ENCODE measurements around the gene CPNE8. TPM values are rescaled to one million over a fixed set of nuclear protein-coding genes. Genes with fewer than 3 reads are reported as not detected.

The CPNE8 gene
- total and polyA plus RNA-seq, 10 of the 15 experiments (the other 5 are each of a cell fraction or from before 2014, with no cell fraction given) = 11.3 to 38.4 (median 18.9) TPM

GRCh38 chr12:38934078-38934584 lies 28.7 kb upstream of the CPNE8 start:
- no peak for TF ChIP-seq RELA (IDR thresholded peaks at IDR 0.05; ENCODE audit: borderline replicate concordance, partially characterized antibody)
- TF ChIP-seq SPI1 (IDR thresholded peaks at IDR 0.05; ENCODE audit: borderline replicate concordance, insufficient read depth, low read depth, low read length) = no peak
- TF ChIP-seq, protein P1, sequence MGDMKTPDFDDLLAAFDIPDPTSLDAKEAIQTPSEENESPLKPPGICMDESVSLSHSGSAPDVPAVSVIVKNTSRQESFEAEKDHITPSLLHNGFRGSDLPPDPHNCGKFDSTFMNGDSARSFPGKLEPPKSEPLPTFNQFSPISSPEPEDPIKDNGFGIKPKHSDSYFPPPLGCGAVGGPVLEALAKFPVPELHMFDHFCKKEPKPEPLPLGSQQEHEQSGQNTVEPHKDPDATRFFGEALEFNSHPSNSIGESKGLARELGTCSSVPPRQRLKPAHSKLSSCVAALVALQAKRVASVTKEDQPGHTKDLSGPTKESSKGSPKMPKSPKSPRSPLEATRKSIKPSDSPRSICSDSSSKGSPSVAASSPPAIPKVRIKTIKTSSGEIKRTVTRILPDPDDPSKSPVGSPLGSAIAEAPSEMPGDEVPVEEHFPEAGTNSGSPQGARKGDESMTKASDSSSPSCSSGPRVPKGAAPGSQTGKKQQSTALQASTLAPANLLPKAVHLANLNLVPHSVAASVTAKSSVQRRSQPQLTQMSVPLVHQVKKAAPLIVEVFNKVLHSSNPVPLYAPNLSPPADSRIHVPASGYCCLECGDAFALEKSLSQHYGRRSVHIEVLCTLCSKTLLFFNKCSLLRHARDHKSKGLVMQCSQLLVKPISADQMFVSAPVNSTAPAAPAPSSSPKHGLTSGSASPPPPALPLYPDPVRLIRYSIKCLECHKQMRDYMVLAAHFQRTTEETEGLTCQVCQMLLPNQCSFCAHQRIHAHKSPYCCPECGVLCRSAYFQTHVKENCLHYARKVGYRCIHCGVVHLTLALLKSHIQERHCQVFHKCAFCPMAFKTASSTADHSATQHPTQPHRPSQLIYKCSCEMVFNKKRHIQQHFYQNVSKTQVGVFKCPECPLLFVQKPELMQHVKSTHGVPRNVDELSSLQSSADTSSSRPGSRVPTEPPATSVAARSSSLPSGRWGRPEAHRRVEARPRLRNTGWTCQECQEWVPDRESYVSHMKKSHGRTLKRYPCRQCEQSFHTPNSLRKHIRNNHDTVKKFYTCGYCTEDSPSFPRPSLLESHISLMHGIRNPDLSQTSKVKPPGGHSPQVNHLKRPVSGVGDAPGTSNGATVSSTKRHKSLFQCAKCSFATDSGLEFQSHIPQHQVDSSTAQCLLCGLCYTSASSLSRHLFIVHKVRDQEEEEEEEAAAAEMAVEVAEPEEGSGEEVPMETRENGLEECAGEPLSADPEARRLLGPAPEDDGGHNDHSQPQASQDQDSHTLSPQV (IDR thresholded peaks at IDR 0.05) = no peak
- no peak for TF ChIP-seq USF2 (IDR thresholded peaks at IDR 0.05; ENCODE audit: borderline replicate concordance, low read depth, low read length)
- no peak for TF ChIP-seq PKNOX1 (IDR thresholded peaks at IDR 0.05)
- TF ChIP-seq CREM (IDR thresholded peaks at IDR 0.05; ENCODE audit: low read depth) = no peak
- TF ChIP-seq CBFB (IDR thresholded peaks at IDR 0.05; ENCODE audit: low read depth) = no peak
- no peak for TF ChIP-seq ZNF207 (IDR thresholded peaks at IDR 0.05; ENCODE audit: borderline replicate concordance)
- TF ChIP-seq NFYA (IDR thresholded peaks at IDR 0.05; ENCODE audit: borderline replicate concordance, low read depth, low read length) = no peak
- H4K20me1 ChIP-seq (ENCODE audit: control insufficient read depth, insufficient read depth) = no peaks in the 10 kb centered on the region
- no peak for ATAC-seq
- ChIA-PET CTCF (no interaction called here), POLR2A (no interaction called here), RAD21 (ENCODE audit: unreplicated experiment) (no interaction called here), SMC1A (ENCODE audit: uncharacterized antibody, unreplicated experiment) (no interaction called here)
- H3K36me3 ChIP-seq (ENCODE audit: control insufficient read depth in 2 of 2, insufficient read depth in 2 of 2, low read length in 1 of 2) = no peaks in the 10 kb centered on the region
- no peaks in the 10 kb centered on the region for H3K27me3 ChIP-seq (replicated peaks in 1 of 2; ENCODE audit: control insufficient read depth in 2 of 2, insufficient read depth in 2 of 2, low read length in 1 of 2)
- intact Hi-C loops (cut with micrococcal nuclease; ENCODE audit: unreplicated experiment) = no loop called here
- no peaks in the 10 kb centered on the region for H3K4me1 ChIP-seq (ENCODE audit: control insufficient read depth, insufficient read depth, low read length)
- H3K4me2 ChIP-seq (ENCODE audit: control insufficient read depth, insufficient read depth) = no peak overlapping the region
- no peak overlapping the region for H3K27ac ChIP-seq (ENCODE audit: control insufficient read depth, insufficient read depth)
- H3K9me3 ChIP-seq (replicated peaks; ENCODE audit: control insufficient read depth, insufficient read depth, low read length) = no peaks in the 10 kb centered on the region; the same call in 2 of the 3 replicates
- in situ Hi-C loops (cut with MboI) = no loop called here
- no peak overlapping the region for H2AFZ ChIP-seq (ENCODE audit: control insufficient read depth, low read depth, low read length)
- no TSS peak for BruUV-seq (replicated peaks)
- H3K9ac ChIP-seq (ENCODE audit: control insufficient read depth, insufficient read depth, low read length) = no peak overlapping the region
- 18% methylated on average over 5 of the region's 5 CpGs for WGBS (ENCODE audit: insufficient coverage, insufficient replicate concordance, low lambda C conversion rate, missing lambda C conversion rate)
- H3K79me2 ChIP-seq (ENCODE audit: control insufficient read depth, insufficient read depth, low read length) = no peaks in the 10 kb centered on the region
- no peak overlapping the region for H3K4me3 ChIP-seq
- DNase-seq (ENCODE audit: low read depth, low spot score) = no peak
- FAIRE-seq = no peak
